ENCODE measurements around the gene RDX.

Gene RDX

DNA sequence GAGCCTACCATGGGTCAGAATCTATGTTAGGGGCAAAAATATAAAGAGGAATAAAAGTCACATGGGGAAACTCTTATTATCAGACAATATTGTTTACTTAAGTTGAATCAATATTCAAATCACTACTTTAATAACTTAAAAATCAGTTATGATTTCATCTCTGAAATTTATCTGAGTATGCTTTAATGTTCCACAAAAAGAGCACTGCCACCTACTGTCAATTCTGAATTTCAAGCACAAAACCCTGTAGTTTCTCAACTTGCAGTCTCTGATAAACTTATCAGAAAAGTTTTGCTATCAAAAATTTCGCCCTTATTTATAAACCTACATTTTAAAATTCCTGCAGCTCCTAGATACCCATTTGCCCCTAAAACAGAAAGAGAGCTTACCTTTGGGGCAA lies 47.3 kb downstream of the RDX start:
- ATAC-seq (ENCODE audit: low read depth) (no peak), DNase-seq (ENCODE audit: low spot score) (no peak)
- Histone ChIP-seq H3K27me3 (ENCODE audit: insufficient read depth, poor library complexity, severe bottlenecking) (no peaks in the 10 kb centered on the region), H3K9me3 (ENCODE audit: severe bottlenecking) (no peaks in the 10 kb centered on the region), H3K36me3 (ENCODE audit: low read depth) (peaks cover 93% of the 10 kb centered on the region), H3K27ac (ENCODE audit: poor library complexity, severe bottlenecking) (no peak overlapping the region), H3K4me3 (ENCODE audit: severe bottlenecking) (no peak overlapping the region), H3K4me1 (ENCODE audit: insufficient read depth, poor library complexity, severe bottlenecking) (peaks cover 13% of the 10 kb centered on the region)
- TF ChIP-seq, protein P1, sequence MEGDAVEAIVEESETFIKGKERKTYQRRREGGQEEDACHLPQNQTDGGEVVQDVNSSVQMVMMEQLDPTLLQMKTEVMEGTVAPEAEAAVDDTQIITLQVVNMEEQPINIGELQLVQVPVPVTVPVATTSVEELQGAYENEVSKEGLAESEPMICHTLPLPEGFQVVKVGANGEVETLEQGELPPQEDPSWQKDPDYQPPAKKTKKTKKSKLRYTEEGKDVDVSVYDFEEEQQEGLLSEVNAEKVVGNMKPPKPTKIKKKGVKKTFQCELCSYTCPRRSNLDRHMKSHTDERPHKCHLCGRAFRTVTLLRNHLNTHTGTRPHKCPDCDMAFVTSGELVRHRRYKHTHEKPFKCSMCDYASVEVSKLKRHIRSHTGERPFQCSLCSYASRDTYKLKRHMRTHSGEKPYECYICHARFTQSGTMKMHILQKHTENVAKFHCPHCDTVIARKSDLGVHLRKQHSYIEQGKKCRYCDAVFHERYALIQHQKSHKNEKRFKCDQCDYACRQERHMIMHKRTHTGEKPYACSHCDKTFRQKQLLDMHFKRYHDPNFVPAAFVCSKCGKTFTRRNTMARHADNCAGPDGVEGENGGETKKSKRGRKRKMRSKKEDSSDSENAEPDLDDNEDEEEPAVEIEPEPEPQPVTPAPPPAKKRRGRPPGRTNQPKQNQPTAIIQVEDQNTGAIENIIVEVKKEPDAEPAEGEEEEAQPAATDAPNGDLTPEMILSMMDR (IDR thresholded peaks at IDR 0.05; ENCODE audit: poor library complexity, severe bottlenecking) = peak; percentile 44

- ATAC-seq (ENCODE audit: low read depth) = no peak
- TF ChIP-seq, protein P1 (IDR thresholded peaks at IDR 0.05; ENCODE audit: poor library complexity, severe bottlenecking) = no peak
Observed at GRCh38 chr11:110243791-110244190, 52.6 kb downstream of the RDX start.

DNA sequence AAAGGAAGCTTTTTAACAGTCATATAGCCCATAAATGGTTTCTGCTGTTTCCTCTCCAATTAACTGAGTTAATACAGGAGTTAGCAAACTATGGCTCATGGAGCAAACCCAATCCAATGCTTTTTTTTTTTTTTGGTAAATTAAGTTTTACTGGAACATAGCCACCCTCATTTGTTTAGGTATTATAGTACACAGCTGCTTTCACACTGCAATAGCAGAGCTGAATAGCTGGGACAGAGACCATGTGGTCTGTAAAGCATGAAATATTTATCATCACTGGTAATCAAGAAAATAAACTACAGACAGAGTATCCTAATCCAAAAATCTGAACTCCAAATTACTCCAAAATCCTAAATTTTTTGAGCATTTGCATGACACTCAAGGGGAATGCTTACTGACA lies 53.7 kb downstream of the RDX start:
- no peak overlapping the region for H3K4me3 ChIP-seq (ENCODE audit: severe bottlenecking)
- TF ChIP-seq, protein P1 (IDR thresholded peaks at IDR 0.05; ENCODE audit: poor library complexity, severe bottlenecking) = no peak
- H3K27me3 ChIP-seq (ENCODE audit: insufficient read depth, poor library complexity, severe bottlenecking) = no peaks in the 10 kb centered on the region
- peaks cover 68% of the 10 kb centered on the region for H3K36me3 ChIP-seq (ENCODE audit: low read depth)
- DNase-seq (ENCODE audit: low spot score) = no peak
- no peaks in the 10 kb centered on the region for H3K4me1 ChIP-seq (ENCODE audit: insufficient read depth, poor library complexity, severe bottlenecking)
- no peak overlapping the region for H3K27ac ChIP-seq (ENCODE audit: poor library complexity, severe bottlenecking)
- ATAC-seq (ENCODE audit: low read depth) = no peak
- H3K9me3 ChIP-seq (ENCODE audit: severe bottlenecking) = no peaks in the 10 kb centered on the region

More at GRCh38 chr11:110243791-110244190, 52.6 kb downstream of the RDX start:
- Histone ChIP-seq H3K36me3 (ENCODE audit: low read depth) (peaks cover 70% of the 10 kb centered on the region), H3K27ac (ENCODE audit: poor library complexity, severe bottlenecking) (no peak overlapping the region), H3K4me3 (ENCODE audit: severe bottlenecking) (no peak overlapping the region), H3K4me1 (ENCODE audit: insufficient read depth, poor library complexity, severe bottlenecking) (no peaks in the 10 kb centered on the region), H3K27me3 (ENCODE audit: insufficient read depth, poor library complexity, severe bottlenecking) (no peaks in the 10 kb centered on the region), H3K9me3 (ENCODE audit: severe bottlenecking) (no peaks in the 10 kb centered on the region)
- DNase-seq (ENCODE audit: low spot score) = no peak

DNA sequence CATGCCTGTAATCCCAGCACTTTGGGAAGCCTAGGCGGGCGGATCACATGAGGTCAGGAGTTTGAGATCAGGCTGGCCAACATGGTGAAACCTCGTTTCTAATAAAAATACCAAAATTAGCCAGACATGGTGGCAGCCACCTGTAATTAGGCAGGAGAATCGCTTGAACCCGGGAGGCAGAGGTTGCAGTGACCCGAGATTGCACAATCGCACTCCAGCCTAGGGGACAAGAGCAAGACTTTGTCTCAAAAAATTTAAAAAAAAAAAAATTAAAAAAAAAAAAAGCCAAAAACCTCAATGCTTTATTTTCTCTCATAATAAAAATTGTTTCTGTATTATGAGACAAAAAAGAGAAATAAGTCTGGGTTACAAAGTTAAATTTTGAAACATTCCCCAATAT lies 54.2 kb downstream of the RDX start:
- Histone ChIP-seq H3K27ac (ENCODE audit: poor library complexity, severe bottlenecking) (no peak overlapping the region), H3K4me3 (ENCODE audit: severe bottlenecking) (no peak overlapping the region), H3K27me3 (ENCODE audit: insufficient read depth, poor library complexity, severe bottlenecking) (no peaks in the 10 kb centered on the region), H3K9me3 (ENCODE audit: severe bottlenecking) (no peaks in the 10 kb centered on the region), H3K4me1 (ENCODE audit: insufficient read depth, poor library complexity, severe bottlenecking) (no peaks in the 10 kb centered on the region), H3K36me3 (ENCODE audit: low read depth) (peaks cover 68% of the 10 kb centered on the region)
- TF ChIP-seq, protein P1 (IDR thresholded peaks at IDR 0.05; ENCODE audit: poor library complexity, severe bottlenecking) = no peak
- DNase-seq (ENCODE audit: low spot score) (no peak), ATAC-seq (ENCODE audit: low read depth) (no peak)

DNA sequence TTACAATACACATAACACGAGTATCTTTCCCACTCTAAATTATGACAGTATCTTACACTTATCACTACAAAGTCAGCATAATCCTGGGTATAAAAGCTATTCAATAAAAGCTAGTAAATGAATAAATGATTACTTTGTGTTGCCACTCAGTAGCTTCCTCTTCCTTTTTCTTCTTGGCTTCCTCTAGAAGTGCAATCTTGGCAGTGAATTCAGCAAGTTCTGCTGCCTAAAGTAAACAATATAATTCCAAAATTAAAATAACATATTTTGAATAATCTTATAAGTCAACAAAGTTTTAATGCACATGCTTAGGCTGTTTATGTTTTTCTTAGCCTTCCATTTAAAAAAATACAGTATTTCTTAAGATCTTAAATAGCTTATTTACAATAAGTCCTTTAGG lies 60.4 kb downstream of the RDX start:
- TF ChIP-seq, protein P1 (IDR thresholded peaks at IDR 0.05; ENCODE audit: poor library complexity, severe bottlenecking) = no peak
- Histone ChIP-seq H3K27me3 (ENCODE audit: insufficient read depth, poor library complexity, severe bottlenecking) (no peaks in the 10 kb centered on the region), H3K9me3 (ENCODE audit: severe bottlenecking) (no peaks in the 10 kb centered on the region), H3K4me1 (ENCODE audit: insufficient read depth, poor library complexity, severe bottlenecking) (no peaks in the 10 kb centered on the region), H3K27ac (ENCODE audit: poor library complexity, severe bottlenecking) (no peak overlapping the region), H3K36me3 (ENCODE audit: low read depth) (peaks cover 83% of the 10 kb centered on the region), H3K4me3 (ENCODE audit: severe bottlenecking) (no peak overlapping the region)
- DNase-seq (ENCODE audit: low spot score) = no peak
- no peak for ATAC-seq (ENCODE audit: low read depth)
